Measurements from ENCODE around the gene ZNF274. TPM values are rescaled to one million over a fixed set of nuclear protein-coding genes. Genes with fewer than 3 reads are reported as not detected.
A peak's percentile ranks its signal among the peaks of the same experiment; 100 is the strongest.

ZNF274 gene
- total RNA-seq (2021) (25.4 to 28.8 TPM (median 27.5 TPM) in 3 replicates), Bru-seq, nascent RNA (percentile 77 among the genes with signal in this experiment)
- long read RNA-seq, experiment 1, full-length matches to known transcripts, result 44 of 104 reads
- long read RNA-seq, experiment 1, partial matches to known transcripts, result 28 of 104 reads
- long read RNA-seq, experiment 1, other reads (novel, unspliced or antisense), result 32 of 104 reads
- long read RNA-seq, experiment 2, transcript ZNF274-212 (8 exons, 2,538 nt), result major isoform, 13 of 42 reads
- long read RNA-seq, experiment 2, partial matches to known transcripts, result 15 of 42 reads
- long read RNA-seq, experiment 2, other reads (novel, unspliced or antisense), result 14 of 42 reads
- long read RNA-seq, experiment 3, partial matches to known transcripts, result 4 of 6 reads
- long read RNA-seq, experiment 3, other reads (novel, unspliced or antisense), result 2 of 6 reads

DNA sequence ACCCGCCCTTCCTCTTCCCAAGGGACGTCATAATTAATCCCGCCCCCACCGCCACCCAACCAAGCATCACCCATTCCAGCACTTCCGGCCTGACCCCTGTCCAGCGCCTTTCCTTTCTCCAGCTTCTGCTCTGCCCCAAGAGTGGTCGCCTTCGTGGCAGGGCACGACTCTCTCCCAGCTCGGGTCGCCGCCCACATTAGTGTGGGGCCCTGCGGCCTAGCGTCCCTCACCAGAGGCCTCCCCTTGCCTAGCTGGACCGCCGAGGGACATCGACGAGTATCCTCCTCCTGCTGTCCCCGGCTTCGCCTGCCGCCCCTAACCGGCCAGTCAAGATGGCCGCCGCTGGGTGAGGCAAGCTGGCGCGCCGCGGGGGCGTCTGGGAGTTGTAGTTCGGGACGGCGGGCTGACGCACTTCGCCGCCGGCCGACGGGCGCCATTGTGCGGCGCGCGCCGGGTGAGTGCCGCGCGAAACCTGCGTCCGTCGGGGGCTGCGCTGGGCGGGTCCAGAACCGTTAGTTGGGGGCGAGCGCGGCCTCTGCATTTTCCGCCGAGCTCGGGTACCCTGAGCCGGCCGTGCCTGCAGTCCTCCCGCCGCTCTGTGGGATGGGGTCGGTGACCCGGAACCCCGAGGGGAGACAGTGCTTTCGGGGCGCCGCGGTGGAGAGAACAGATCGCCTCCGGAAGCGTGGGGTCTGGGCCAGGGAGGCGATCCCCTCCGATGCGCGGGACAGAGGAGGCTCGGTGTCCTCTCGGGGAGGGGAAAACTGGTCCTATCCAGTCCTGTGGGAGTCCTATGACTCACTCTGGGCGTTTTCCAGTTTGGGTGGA, at the start of gene ZNF274:
Gene ZNF274, plus strand, starts transcription at position 73 of the 828 bp plus-strand sequence. CDS start 905 bp downstream, outside the sequence.
- DNase-seq (ENCODE audit: low spot score) (peak; percentile 97), ATAC-seq (peak; percentile 89)
- ChIA-PET POLR2A (interaction anchor here (0.8 to 1.8 kb wide), 8 partner anchors 21 to 180 kb away, joined by 3 to 8 read pairs (median 4); partner anchors contain the start of genes ZNF135, ZNF544, ZNF606 and ZSCAN22), CTCF (interaction anchor here (0.7 to 1.6 kb wide), 9 partner anchors 21 to 268 kb away, joined by 3 to 6 read pairs (median 3); partner anchors contain the start of gene ZNF324B)
- H3K4me1 Mint-ChIP-seq, result peaks cover 10% of the 10 kb centered on the region
- H3K36me3 Mint-ChIP-seq, result peaks cover 47% of the 10 kb centered on the region
- peaks cover 11% of the 10 kb centered on the region for H3K9me3 Mint-ChIP-seq
- peak within 1 kb of the TSS; percentile 91 for H3K4me3 Mint-ChIP-seq
- H3K27me3 Mint-ChIP-seq (ENCODE audit: low read depth), result no peaks in the 10 kb centered on the region
- peak within 1 kb of the TSS; percentile 99 for H3K27ac Mint-ChIP-seq
- TF ChIP-seq, protein P1, sequence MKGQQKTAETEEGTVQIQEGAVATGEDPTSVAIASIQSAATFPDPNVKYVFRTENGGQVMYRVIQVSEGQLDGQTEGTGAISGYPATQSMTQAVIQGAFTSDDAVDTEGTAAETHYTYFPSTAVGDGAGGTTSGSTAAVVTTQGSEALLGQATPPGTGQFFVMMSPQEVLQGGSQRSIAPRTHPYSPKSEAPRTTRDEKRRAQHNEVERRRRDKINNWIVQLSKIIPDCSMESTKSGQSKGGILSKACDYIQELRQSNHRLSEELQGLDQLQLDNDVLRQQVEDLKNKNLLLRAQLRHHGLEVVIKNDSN (CRISPR knock-in tag; IDR thresholded peaks at IDR 0.05), result peak; percentile 56
- TF ChIP-seq TEAD1 (CRISPR knock-in tag; IDR thresholded peaks at IDR 0.05), result peak; percentile 93
- TF ChIP-seq PREB (CRISPR knock-in tag; IDR thresholded peaks at IDR 0.05; ENCODE audit: borderline replicate concordance), result no peak
- peak; percentile 94 for TF ChIP-seq HMGXB4 (CRISPR knock-in tag; IDR thresholded peaks at IDR 0.05)
- TF ChIP-seq, protein P2, sequence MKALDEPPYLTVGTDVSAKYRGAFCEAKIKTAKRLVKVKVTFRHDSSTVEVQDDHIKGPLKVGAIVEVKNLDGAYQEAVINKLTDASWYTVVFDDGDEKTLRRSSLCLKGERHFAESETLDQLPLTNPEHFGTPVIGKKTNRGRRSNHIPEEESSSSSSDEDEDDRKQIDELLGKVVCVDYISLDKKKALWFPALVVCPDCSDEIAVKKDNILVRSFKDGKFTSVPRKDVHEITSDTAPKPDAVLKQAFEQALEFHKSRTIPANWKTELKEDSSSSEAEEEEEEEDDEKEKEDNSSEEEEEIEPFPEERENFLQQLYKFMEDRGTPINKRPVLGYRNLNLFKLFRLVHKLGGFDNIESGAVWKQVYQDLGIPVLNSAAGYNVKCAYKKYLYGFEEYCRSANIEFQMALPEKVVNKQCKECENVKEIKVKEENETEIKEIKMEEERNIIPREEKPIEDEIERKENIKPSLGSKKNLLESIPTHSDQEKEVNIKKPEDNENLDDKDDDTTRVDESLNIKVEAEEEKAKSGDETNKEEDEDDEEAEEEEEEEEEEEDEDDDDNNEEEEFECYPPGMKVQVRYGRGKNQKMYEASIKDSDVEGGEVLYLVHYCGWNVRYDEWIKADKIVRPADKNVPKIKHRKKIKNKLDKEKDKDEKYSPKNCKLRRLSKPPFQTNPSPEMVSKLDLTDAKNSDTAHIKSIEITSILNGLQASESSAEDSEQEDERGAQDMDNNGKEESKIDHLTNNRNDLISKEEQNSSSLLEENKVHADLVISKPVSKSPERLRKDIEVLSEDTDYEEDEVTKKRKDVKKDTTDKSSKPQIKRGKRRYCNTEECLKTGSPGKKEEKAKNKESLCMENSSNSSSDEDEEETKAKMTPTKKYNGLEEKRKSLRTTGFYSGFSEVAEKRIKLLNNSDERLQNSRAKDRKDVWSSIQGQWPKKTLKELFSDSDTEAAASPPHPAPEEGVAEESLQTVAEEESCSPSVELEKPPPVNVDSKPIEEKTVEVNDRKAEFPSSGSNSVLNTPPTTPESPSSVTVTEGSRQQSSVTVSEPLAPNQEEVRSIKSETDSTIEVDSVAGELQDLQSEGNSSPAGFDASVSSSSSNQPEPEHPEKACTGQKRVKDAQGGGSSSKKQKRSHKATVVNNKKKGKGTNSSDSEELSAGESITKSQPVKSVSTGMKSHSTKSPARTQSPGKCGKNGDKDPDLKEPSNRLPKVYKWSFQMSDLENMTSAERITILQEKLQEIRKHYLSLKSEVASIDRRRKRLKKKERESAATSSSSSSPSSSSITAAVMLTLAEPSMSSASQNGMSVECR (CRISPR knock-in tag; IDR thresholded peaks at IDR 0.05; ENCODE audit: borderline replicate concordance), result peak; percentile 97
- TF ChIP-seq, protein P3, sequence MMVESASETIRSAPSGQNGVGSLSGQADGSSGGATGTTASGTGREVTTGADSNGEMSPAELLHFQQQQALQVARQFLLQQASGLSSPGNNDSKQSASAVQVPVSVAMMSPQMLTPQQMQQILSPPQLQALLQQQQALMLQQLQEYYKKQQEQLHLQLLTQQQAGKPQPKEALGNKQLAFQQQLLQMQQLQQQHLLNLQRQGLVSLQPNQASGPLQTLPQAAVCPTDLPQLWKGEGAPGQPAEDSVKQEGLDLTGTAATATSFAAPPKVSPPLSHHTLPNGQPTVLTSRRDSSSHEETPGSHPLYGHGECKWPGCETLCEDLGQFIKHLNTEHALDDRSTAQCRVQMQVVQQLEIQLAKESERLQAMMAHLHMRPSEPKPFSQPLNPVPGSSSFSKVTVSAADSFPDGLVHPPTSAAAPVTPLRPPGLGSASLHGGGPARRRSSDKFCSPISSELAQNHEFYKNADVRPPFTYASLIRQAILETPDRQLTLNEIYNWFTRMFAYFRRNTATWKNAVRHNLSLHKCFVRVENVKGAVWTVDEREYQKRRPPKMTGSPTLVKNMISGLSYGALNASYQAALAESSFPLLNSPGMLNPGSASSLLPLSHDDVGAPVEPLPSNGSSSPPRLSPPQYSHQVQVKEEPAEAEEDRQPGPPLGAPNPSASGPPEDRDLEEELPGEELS (CRISPR knock-in tag; IDR thresholded peaks at IDR 0.05), result no peak
- TF ChIP-seq E2F4 (CRISPR knock-in tag; IDR thresholded peaks at IDR 0.05; ENCODE audit: borderline replicate concordance, low read depth), result 0 out of 2 replicates have a peak, but pooled peaks have one; percentile 27
- TF ChIP-seq E2F5 (CRISPR knock-in tag; IDR thresholded peaks at IDR 0.05), result peak; percentile 94
- peak; percentile 87 for TF ChIP-seq ZBTB21 (CRISPR knock-in tag; IDR thresholded peaks at IDR 0.05; ENCODE audit: borderline replicate concordance)
- TF ChIP-seq, protein P4, sequence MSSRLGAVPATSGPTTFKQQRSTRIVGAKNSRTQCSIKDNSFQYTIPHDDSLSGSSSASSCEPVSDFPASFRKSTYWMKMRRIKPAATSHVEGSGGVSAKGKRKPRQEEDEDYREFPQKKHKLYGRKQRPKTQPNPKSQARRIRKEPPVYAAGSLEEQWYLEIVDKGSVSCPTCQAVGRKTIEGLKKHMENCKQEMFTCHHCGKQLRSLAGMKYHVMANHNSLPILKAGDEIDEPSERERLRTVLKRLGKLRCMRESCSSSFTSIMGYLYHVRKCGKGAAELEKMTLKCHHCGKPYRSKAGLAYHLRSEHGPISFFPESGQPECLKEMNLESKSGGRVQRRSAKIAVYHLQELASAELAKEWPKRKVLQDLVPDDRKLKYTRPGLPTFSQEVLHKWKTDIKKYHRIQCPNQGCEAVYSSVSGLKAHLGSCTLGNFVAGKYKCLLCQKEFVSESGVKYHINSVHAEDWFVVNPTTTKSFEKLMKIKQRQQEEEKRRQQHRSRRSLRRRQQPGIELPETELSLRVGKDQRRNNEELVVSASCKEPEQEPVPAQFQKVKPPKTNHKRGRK (CRISPR knock-in tag; IDR thresholded peaks at IDR 0.05; ENCODE audit: borderline replicate concordance), result no peak
- peak; percentile 93 for TF ChIP-seq GABPB1 (CRISPR knock-in tag; IDR thresholded peaks at IDR 0.05)
- TF ChIP-seq TCF7 (CRISPR knock-in tag; IDR thresholded peaks at IDR 0.05; ENCODE audit: low read depth), result peak; percentile 82; the same call in 1 of the 2 replicates
- TF ChIP-seq, protein P5, sequence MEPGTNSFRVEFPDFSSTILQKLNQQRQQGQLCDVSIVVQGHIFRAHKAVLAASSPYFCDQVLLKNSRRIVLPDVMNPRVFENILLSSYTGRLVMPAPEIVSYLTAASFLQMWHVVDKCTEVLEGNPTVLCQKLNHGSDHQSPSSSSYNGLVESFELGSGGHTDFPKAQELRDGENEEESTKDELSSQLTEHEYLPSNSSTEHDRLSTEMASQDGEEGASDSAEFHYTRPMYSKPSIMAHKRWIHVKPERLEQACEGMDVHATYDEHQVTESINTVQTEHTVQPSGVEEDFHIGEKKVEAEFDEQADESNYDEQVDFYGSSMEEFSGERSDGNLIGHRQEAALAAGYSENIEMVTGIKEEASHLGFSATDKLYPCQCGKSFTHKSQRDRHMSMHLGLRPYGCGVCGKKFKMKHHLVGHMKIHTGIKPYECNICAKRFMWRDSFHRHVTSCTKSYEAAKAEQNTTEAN (CRISPR knock-in tag; IDR thresholded peaks at IDR 0.05), result peak; percentile 78
- peak; percentile 74; the same call in 1 of the 2 replicates for TF ChIP-seq CREM (CRISPR knock-in tag; IDR thresholded peaks at IDR 0.05)
- TF ChIP-seq RELA (CRISPR knock-in tag; IDR thresholded peaks at IDR 0.05; ENCODE audit: borderline replicate concordance), result peak; percentile 76; the same call in 1 of the 2 replicates
- TF ChIP-seq PRRX2 (CRISPR knock-in tag; IDR thresholded peaks at IDR 0.05), result 0 out of 2 replicates have a peak, but pooled peaks have one; percentile 16
